ENCODE results near the gene THAP3.
A peak's percentile ranks its signal among the peaks of the same experiment; 100 is the strongest.

GRCh38 chr1:6625584-6626149 is 999 bp downstream of the THAP3 start:
- no peak for TF ChIP-seq POLR2A (IDR thresholded peaks at IDR 0.05)
- no peak for TF ChIP-seq CTCF (IDR thresholded peaks at IDR 0.05)
- peak in 1 of 4 donors; percentile 17 for TF ChIP-seq POLR2AphosphoS5 (IDR thresholded peaks at IDR 0.05)
- no peak for TF ChIP-seq EP300 (IDR thresholded peaks at IDR 0.05)
